B cell (primary cell): ENCODE measurements around the gene KAT7.

ENCODE experiments used
- EZH2 ChIP-seq: IDR thresholded peaks from 2 replicates; pipeline ENCODE4 v1.6.1; 2012; ENCODE audit warnings: borderline replicate concordance, low read depth, mild to moderate bottlenecking, moderate library complexity, low read length; ENCODE audit not compliant: insufficient read depth, poor library complexity, severe bottlenecking
- TF ChIP-seq, protein P1 (sequence below): fragments of 200-600 bp; IDR thresholded peaks from one replicate; pipeline ENCODE4 v1.8.0; 2022; ENCODE audit warnings: antibody characterized with exemption, mild to moderate bottlenecking

GRCh38 chr17:49878931-49879904, 90.7 kb downstream of the KAT7 start:
- TF ChIP-seq, protein P1, sequence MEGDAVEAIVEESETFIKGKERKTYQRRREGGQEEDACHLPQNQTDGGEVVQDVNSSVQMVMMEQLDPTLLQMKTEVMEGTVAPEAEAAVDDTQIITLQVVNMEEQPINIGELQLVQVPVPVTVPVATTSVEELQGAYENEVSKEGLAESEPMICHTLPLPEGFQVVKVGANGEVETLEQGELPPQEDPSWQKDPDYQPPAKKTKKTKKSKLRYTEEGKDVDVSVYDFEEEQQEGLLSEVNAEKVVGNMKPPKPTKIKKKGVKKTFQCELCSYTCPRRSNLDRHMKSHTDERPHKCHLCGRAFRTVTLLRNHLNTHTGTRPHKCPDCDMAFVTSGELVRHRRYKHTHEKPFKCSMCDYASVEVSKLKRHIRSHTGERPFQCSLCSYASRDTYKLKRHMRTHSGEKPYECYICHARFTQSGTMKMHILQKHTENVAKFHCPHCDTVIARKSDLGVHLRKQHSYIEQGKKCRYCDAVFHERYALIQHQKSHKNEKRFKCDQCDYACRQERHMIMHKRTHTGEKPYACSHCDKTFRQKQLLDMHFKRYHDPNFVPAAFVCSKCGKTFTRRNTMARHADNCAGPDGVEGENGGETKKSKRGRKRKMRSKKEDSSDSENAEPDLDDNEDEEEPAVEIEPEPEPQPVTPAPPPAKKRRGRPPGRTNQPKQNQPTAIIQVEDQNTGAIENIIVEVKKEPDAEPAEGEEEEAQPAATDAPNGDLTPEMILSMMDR = no peak
- no peak for TF ChIP-seq EZH2
